K562 (cell line): ENCODE results near the gene MYL3. TPM values are rescaled to one million over a fixed set of nuclear protein-coding genes. Genes with fewer than 3 reads are reported as not detected.

Experiments
- ATAC-seq: fragments of 200-7000 bp; cut with Tn5 transposase; 3 replicates; pipeline ENCODE4 v1.9.1; 2020; ENCODE audit warnings: moderate library complexity
- BruUV-seq: library from RNA; stranded (reverse); fragments of 400-500 nt; replicated peaks from 2 replicates; lab custom pipeline; 2021; lab: Mats Ljungman, UMichigan
- CTCF ChIA-PET: fragments of 300-600 bp; formaldehyde crosslinking; extraction: SDS; loops from one replicate; lab custom pipeline; 2021; ENCODE audit warnings: low intra/inter-chr PET ratio; lab: Yijun Ruan, JAX
- POLR2A ChIA-PET: fragments of 300-600, 350-650 bp; sonication (Branson Sonifier 250); formaldehyde crosslinking; extraction: SDS; loops from one replicate; lab custom pipeline; 2021; ENCODE audit warnings: antibody characterized with exemption, inconsistent platforms; lab: Yijun Ruan, JAX
- DNase-seq, 4 experiments: peaks; one replicate each; pipeline versions ENCODE4 v3.0.0 to v3.0.0-alpha.2; 2011 to 2018; ENCODE audit warnings: low spot score in 3 of 4, mixed read lengths in 3 of 4; ENCODE audit errors: extremely low read depth in 1 of 4
- FAIRE-seq: peaks from 2 replicates; lab custom pipeline; 2011; peaks lifted over from hg19 to GRCh38; lab: Jason Lieb, UNC
- H2AFZ ChIP-seq: 2 replicates; pipeline ENCODE4 v1.6.0; 2011; ENCODE audit warnings: low read depth, low read length, control low read depth, inconsistent platforms
- H3K27ac ChIP-seq: fragments of 200-600 bp; 3 replicates; pipeline ENCODE4 v1.8.0; 2011; ENCODE audit warnings: low read depth, mild to moderate bottlenecking, control low read depth, inconsistent platforms, low read length, moderate library complexity, mixed read lengths; ENCODE audit errors: extremely low read depth
- H3K27me3 ChIP-seq, 2 experiments: fragments of 300-600 bp in 1 of 2; 2 replicates in 1 of 2; 3 replicates in 1 of 2; pipeline versions ENCODE4 v1.6.0 to v1.8.0; 2011; ENCODE audit warnings: inconsistent platforms in 2 of 2, low read length in 2 of 2, mild to moderate bottlenecking in 1 of 2, mixed read lengths in 1 of 2, moderate library complexity in 1 of 2; ENCODE audit not compliant: control insufficient read depth in 2 of 2, insufficient read depth in 2 of 2
- H3K36me3 ChIP-seq: fragments of 300-600 bp; 3 replicates; pipeline ENCODE4 v1.8.0; 2011; ENCODE audit warnings: mild to moderate bottlenecking, low read length, inconsistent platforms; ENCODE audit not compliant: control insufficient read depth, insufficient read depth
- H3K4me1 ChIP-seq, 2 experiments: fragments of 200-600 bp in 1 of 2; replicated peaks in 1 of 2; 2 replicates in 1 of 2; 3 replicates in 1 of 2; pipeline versions ENCODE4 v1.5.1 to v1.8.0; 2011; ENCODE audit warnings: inconsistent platforms in 2 of 2, low read length in 2 of 2, mild to moderate bottlenecking in 1 of 2, mixed read lengths in 1 of 2, moderate library complexity in 1 of 2; ENCODE audit not compliant: control insufficient read depth in 2 of 2, insufficient read depth in 2 of 2
- H3K4me2 ChIP-seq: 2 replicates; pipeline ENCODE4 v1.6.1; 2011; ENCODE audit warnings: low read length, control low read depth, inconsistent platforms, mixed read lengths; ENCODE audit not compliant: insufficient read depth
- H3K4me3 ChIP-seq: fragments of 200-600 bp; sonication (generic), shearing (Covaris generic); 2 replicates; pipeline ENCODE4 v1.5.1; 2016; ENCODE audit warnings: control low read depth, inconsistent platforms
- H3K79me2 ChIP-seq: fragments of 200-600 bp; 3 replicates; pipeline ENCODE4 v1.8.0; 2011; ENCODE audit warnings: low read length, inconsistent platforms; ENCODE audit not compliant: control insufficient read depth, insufficient read depth
- H3K9ac ChIP-seq, 2 experiments: 2 replicates each; pipeline versions ENCODE4 v1.6.0 to v1.6.1; 2011; ENCODE audit warnings: low read depth in 2 of 2, low read length in 2 of 2, control low read depth in 1 of 2, inconsistent platforms in 1 of 2, mild to moderate bottlenecking in 1 of 2, mixed read lengths in 1 of 2; ENCODE audit not compliant: insufficient read depth in 1 of 2
- H3K9me1 ChIP-seq: one replicate; pipeline ENCODE4 v1.6.0; 2011; ENCODE audit warnings: inconsistent platforms, mild to moderate bottlenecking, low read length, moderate library complexity; ENCODE audit not compliant: control insufficient read depth, insufficient read depth
- H3K9me3 ChIP-seq: replicated peaks from 2 replicates; pipeline ENCODE4 v1.5.1; 2011; ENCODE audit warnings: low read depth, low read length, inconsistent platforms; ENCODE audit not compliant: control insufficient read depth, insufficient read depth
- H4K20me1 ChIP-seq: replicated peaks from 2 replicates; pipeline ENCODE4 v1.6.1; 2011; ENCODE audit warnings: low read length, inconsistent platforms, mixed read lengths; ENCODE audit not compliant: control insufficient read depth, insufficient read depth
- ATF7 ChIP-seq: fragments of 450-650 bp; IDR thresholded peaks from 2 replicates; pipeline ENCODE4 v1.7.1; 2014; ENCODE audit warnings: mild to moderate bottlenecking, moderate library complexity
- MTA1 ChIP-seq: fragments of 450-650 bp; IDR thresholded peaks from 2 replicates; pipeline ENCODE4 v1.6.1; 2017; ENCODE audit warnings: borderline replicate concordance
- NFIC ChIP-seq: fragments of 450-650 bp; IDR thresholded peaks from 2 replicates; pipeline ENCODE4 v1.6.1; 2017; ENCODE audit warnings: mild to moderate bottlenecking, inconsistent platforms
- RBFOX2 ChIP-seq: fragments of 200-400 bp; formaldehyde crosslinking; IDR thresholded peaks from 2 replicates; pipeline ENCODE4 v1.6.1; 2017; ENCODE audit warnings: low read depth, mild to moderate bottlenecking, low read length, moderate library complexity
- ZC3H8 ChIP-seq: fragments of 450-650 bp; IDR thresholded peaks from 2 replicates; pipeline ENCODE4 v1.6.1; 2017
- WGBS: fragments of 100-300 bp; shearing (Covaris generic); methylation state at CpG from one replicate; pipeline ENCODE4 v1.1.6; 2016; ENCODE audit warnings: low coverage, mixed read lengths; ENCODE audit not compliant: insufficient coverage; ENCODE audit errors: missing lambda C conversion rate; 5-methylcytosine and 5-hydroxymethylcytosine counted together
- in situ Hi-C: fragments of 300-500 bp; cut with MboI; formaldehyde crosslinking; loops from 4 replicates; pipeline ENCODE4 v1.15.0; 2018; ENCODE audit warnings: inconsistent platforms, mixed read lengths
- intact Hi-C: fragments of 100-400 bp; cut with micrococcal nuclease; formaldehyde crosslinking; loops from 2 replicates; pipeline ENCODE4 v1.14.2; 2022
- polyA plus RNA-seq, 8 experiments: library from polyadenylated mRNA; depleted of rRNA in 4 of 8; stranded (reverse) in 5 of 8; unstranded in 3 of 8; fragments of >200 nt; fragmentation: Nextera tagmentation in 2 of 8; fragmentation: Illumina TruSeq in 1 of 8; extraction: Ambion mirVana in 2 of 8; extraction: Trizol in 1 of 8; gene quantifications; 2 replicates each; pipeline versions ENCODE4 v1.2.1 to v1.2.3, GENCODE V29; 2011 to 2014; ENCODE audit warnings: inconsistent platforms in 1 of 8, missing spikeins in 1 of 8
- total RNA-seq, 7 experiments: library from RNA; depleted of rRNA in 6 of 7; stranded (reverse); fragments of >200 nt in 6 of 7; fragmentation: Illumina TruSeq in 2 of 7; extraction: Trizol in 2 of 7; gene quantifications; 2 replicates each; pipeline versions ENCODE4 v1.2.1 to v1.2.3, GENCODE V29; 2011 to 2021; ENCODE audit warnings: low replicate concordance in 1 of 7
- TF ChIP-seq, protein P1 (sequence below): sonication (generic); formaldehyde crosslinking; IDR thresholded peaks from 2 replicates; pipeline ENCODE4 v1.8.0; 2022; ENCODE audit warnings: missing genetic modification reagents, mild to moderate bottlenecking, moderate library complexity, borderline replicate concordance
- TF ChIP-seq, protein P2 (sequence below), 3 experiments: fragments of 200-800 bp in 1 of 3; sonication (Bioruptor generic) in 1 of 3; sonication (generic) in 1 of 3; formaldehyde crosslinking in 1 of 3; IDR thresholded peaks; 2 replicates each; pipeline versions ENCODE4 v1.6.1 to v1.8.0; 2016 to 2022; ENCODE audit warnings: mild to moderate bottlenecking in 2 of 3, missing compliant biosample characterization in 2 of 3, missing genetic modification characterization in 2 of 3, missing genetic modification reagents in 1 of 3
- TF ChIP-seq, protein P3 (sequence below), 2 experiments: fragments of 450-650 bp; formaldehyde crosslinking in 1 of 2; IDR thresholded peaks; 2 replicates each; pipeline versions ENCODE4 v1.4.0 to v1.6.1; 2014 to 2020; ENCODE audit warnings: mild to moderate bottlenecking in 2 of 2, borderline replicate concordance in 1 of 2, low read depth in 1 of 2
- TF ChIP-seq, protein P4 (sequence below): IDR thresholded peaks from 2 replicates; pipeline ENCODE4 v1.6.1; 2014; ENCODE audit warnings: antibody characterized with exemption

MYL3 gene
- total and polyA plus RNA-seq, 9 of the 15 experiments (the other 6 are each of a cell fraction or from before 2014, with no cell fraction given) = 0.14 to 0.45 TPM; not detected in 7

DNA sequence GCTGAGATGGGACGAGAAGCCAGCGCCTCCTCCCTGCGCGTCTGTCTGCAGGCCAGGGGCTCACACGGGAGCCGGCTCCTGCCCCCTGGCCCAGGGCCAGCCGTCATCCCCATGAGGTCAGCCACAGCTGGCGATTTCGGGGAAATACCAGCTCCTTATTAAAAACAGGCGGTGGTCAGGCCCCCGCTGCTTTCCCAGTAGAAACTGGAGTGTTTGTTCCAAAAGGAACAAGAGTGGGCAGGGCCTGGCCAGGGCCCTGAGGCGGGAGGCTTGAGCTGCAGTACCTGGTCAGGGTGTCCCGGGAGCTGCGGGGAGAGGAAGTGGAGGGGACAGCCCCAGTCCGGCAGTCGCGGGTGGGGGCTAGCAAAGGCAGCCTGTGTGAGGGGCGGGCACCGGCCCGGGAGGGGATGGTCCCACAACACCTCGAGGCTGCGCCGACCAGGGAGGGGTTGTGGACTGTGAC is 17.8 kb downstream of the MYL3 start:
- ChIA-PET CTCF (interaction anchor here (1.1 kb wide), 1 partner anchor 49 kb away, joined by 3 read pairs; no protein-coding TSS in a partner anchor), POLR2A (interaction anchor here (0.6 to 0.7 kb wide), 2 partner anchors 13 to 698 kb away, joined by 3 read pairs; no protein-coding TSS in a partner anchor)
- peaks cover 11 to 17% of the 10 kb centered on the region in 2 experiments for H3K4me1 ChIP-seq
- BruUV-seq = no TSS peak
- peak; percentile 64 for ATAC-seq
- peak overlapping the region; percentile 43; the same call in 1 of the 2 replicates for H3K4me2 ChIP-seq
- intact Hi-C loops (loop anchor here (5.0 kb wide), 1 partner anchor 52 kb away; no protein-coding TSS in a partner anchor), in situ Hi-C loops (no loop called here)
- 17% methylated on average over 23 of the region's 23 CpGs for WGBS
- H3K4me3 ChIP-seq = no peak overlapping the region
- H3K9ac ChIP-seq = peak overlapping the region in 1 of 2 experiments; percentile 90; a peak in 2 of 4 replicates
- no peaks in the 10 kb centered on the region for H3K36me3 ChIP-seq
- DNase-seq = peak; percentile 39 to 42 (median 40)
- no peak for FAIRE-seq
- no peak overlapping the region for H3K27ac ChIP-seq
- H3K9me1 ChIP-seq = no peaks in the 10 kb centered on the region
- H2AFZ ChIP-seq = peak overlapping the region; percentile 86
- peaks cover 5 to 38% of the 10 kb centered on the region in 2 experiments; a peak in 4 of 5 replicates for H3K27me3 ChIP-seq
- no peaks in the 10 kb centered on the region for H3K79me2 ChIP-seq
- 0 out of 2 replicates have a peak, but pooled peaks cover 3% of the 10 kb centered on the region for H4K20me1 ChIP-seq
- H3K9me3 ChIP-seq = no peaks in the 10 kb centered on the region
- TF ChIP-seq, protein P1, sequence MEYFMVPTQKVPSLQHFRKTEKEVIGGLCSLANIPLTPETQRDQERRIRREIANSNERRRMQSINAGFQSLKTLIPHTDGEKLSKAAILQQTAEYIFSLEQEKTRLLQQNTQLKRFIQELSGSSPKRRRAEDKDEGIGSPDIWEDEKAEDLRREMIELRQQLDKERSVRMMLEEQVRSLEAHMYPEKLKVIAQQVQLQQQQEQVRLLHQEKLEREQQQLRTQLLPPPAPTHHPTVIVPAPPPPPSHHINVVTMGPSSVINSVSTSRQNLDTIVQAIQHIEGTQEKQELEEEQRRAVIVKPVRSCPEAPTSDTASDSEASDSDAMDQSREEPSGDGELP (CRISPR knock-in tag) = peak; percentile 67
- peak; percentile 44; the same call in 1 of the 2 replicates for TF ChIP-seq RBFOX2
- TF ChIP-seq, protein P2, sequence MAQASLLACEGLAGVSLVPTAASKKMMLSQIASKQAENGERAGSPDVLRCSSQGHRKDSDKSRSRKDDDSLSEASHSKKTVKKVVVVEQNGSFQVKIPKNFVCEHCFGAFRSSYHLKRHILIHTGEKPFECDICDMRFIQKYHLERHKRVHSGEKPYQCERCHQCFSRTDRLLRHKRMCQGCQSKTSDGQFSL (CRISPR knock-in tag; IDR thresholded peaks at IDR 0.05) = peak; percentile 79
- TF ChIP-seq, protein P2 (tag; IDR thresholded peaks at IDR 0.05) = no peak
- TF ChIP-seq NFIC = peak; percentile 84
- TF ChIP-seq, protein P3, sequence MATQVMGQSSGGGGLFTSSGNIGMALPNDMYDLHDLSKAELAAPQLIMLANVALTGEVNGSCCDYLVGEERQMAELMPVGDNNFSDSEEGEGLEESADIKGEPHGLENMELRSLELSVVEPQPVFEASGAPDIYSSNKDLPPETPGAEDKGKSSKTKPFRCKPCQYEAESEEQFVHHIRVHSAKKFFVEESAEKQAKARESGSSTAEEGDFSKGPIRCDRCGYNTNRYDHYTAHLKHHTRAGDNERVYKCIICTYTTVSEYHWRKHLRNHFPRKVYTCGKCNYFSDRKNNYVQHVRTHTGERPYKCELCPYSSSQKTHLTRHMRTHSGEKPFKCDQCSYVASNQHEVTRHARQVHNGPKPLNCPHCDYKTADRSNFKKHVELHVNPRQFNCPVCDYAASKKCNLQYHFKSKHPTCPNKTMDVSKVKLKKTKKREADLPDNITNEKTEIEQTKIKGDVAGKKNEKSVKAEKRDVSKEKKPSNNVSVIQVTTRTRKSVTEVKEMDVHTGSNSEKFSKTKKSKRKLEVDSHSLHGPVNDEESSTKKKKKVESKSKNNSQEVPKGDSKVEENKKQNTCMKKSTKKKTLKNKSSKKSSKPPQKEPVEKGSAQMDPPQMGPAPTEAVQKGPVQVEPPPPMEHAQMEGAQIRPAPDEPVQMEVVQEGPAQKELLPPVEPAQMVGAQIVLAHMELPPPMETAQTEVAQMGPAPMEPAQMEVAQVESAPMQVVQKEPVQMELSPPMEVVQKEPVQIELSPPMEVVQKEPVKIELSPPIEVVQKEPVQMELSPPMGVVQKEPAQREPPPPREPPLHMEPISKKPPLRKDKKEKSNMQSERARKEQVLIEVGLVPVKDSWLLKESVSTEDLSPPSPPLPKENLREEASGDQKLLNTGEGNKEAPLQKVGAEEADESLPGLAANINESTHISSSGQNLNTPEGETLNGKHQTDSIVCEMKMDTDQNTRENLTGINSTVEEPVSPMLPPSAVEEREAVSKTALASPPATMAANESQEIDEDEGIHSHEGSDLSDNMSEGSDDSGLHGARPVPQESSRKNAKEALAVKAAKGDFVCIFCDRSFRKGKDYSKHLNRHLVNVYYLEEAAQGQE (IDR thresholded peaks at IDR 0.05; ENCODE audit: borderline replicate concordance) = 0 out of 2 replicates have a peak, but pooled peaks have one; percentile 4
- TF ChIP-seq, protein P3 (CRISPR knock-in tag; IDR thresholded peaks at IDR 0.05; ENCODE audit: low read depth) = no peak
- TF ChIP-seq ZC3H8 = no peak
- TF ChIP-seq ATF7 = 0 out of 2 replicates have a peak, but pooled peaks have one; percentile 6
- TF ChIP-seq MTA1 = no peak
- TF ChIP-seq, protein P4, sequence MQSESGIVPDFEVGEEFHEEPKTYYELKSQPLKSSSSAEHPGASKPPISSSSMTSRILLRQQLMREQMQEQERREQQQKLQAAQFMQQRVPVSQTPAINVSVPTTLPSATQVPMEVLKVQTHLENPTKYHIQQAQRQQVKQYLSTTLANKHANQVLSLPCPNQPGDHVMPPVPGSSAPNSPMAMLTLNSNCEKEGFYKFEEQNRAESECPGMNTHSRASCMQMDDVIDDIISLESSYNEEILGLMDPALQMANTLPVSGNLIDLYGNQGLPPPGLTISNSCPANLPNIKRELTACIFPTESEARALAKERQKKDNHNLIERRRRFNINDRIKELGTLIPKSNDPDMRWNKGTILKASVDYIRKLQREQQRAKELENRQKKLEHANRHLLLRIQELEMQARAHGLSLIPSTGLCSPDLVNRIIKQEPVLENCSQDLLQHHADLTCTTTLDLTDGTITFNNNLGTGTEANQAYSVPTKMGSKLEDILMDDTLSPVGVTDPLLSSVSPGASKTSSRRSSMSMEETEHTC = no peak
